Astrocyte of the cerebellum (primary cell): ENCODE data around the gene UROD.

Source experiments
- DNase-seq: peaks from one replicate; pipeline ENCODE4 v3.0.0-alpha.2; 2011; ENCODE audit warnings: low read depth
- H3K4me3 ChIP-seq: 2 replicates; pipeline ENCODE4 v1.5.1; 2011; ENCODE audit warnings: mild to moderate bottlenecking, low read depth, low read length, moderate library complexity
- CTCF ChIP-seq: IDR thresholded peaks from 2 replicates; pipeline ENCODE4 v1.5.1; 2012; ENCODE audit warnings: low read length, low read depth, moderate library complexity, mild to moderate bottlenecking; ENCODE audit errors: missing control alignments
- in situ Hi-C: cut with HindIII; loops from 2 replicates; pipeline ENCODE4 v1.10.0; 2017; ENCODE audit warnings: low sequenced_read_pairs

The UROD gene

DNA sequence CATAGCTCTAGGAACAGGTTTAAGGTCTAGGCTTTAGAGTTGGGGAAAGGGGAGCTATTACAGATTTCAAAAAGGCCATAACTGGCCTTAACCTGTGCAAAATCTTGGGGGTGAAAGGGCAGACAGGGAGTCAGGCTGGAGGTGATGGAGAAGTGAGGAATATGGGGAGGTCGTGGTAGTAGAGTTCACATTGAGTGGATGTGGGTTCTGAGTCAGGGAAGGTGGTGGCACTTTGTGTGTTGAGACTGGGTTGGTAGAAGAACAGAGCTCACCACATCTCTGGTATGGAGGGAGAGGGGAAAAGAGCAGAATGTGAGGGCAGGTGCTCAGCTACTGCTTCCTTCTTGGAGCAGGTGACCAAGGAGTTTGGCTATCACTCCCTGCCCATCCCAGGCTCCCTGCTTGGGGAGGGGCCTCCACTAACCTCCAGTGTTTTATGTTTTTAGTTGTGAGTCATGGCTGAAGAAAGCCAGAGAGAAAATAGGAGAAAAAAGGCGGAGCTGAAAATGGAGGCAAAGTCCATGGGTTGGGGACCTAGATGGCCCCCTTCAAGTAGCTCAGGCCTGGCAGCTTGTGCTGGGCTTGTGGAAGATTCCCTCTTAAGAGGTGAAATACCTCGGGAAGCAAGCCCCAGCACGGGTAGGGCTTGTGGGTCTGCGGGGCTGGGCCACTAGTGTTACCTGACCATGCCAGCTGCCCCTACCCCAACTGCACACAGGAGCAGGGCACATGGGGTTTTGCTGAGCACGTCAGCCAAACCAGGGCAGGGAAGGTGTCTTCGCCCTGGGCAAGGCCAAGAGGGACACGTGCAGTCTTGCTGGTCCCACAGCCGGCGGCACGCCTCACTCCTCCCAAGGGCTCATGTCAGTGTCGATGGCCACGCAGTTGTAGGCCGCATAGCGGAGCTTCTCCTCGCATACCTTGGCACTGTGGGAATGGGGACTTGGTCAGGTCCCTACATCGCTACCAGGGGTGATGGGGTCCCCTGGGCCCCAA lies 9.1 kb upstream of the UROD start:
- no peak overlapping the region for H3K4me3 ChIP-seq
- no peak for TF ChIP-seq CTCF
- no peak for DNase-seq
- in situ Hi-C loops = no loop called here

- H3K4me3 ChIP-seq = no peak overlapping the region
- in situ Hi-C loops = no loop called here
- DNase-seq = no peak
- no peak for TF ChIP-seq CTCF
Observed at GRCh38 chr1:45003741-45004140, 8.3 kb upstream of the UROD start.

DNA sequence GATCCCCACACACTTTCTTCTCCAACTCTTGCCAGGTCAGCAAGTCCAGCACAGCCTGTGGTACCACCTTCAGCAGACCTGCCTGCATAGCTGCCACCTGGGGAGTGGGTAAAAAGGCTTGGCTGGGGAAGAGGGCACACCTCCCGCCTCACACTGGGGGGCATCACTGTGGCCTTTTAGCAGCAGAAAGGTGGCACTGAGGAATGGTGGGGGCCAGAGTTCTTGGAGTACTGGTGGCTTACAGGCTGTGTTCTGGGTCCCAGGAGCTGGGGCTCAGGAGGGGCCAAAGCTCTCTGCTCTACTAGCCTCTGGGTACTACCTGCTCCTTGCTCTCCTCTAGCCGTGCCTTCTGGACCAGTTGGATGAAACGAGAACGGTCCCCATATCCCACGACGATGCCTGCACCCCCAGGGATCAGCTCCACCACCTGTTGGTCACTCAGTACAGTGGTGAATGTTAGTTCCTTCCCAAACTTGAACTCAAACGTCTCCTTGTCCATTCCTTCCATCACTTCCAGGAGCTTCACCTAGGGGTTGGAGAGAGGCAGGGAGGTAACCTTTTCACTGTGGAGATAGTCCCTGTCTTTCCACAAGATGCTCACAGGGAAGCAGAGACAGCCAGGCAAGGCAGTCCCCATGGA lies 7.7 kb upstream of the UROD start:
- TF ChIP-seq CTCF = no peak
- in situ Hi-C loops = no loop called here
- DNase-seq = no peak
- no peak overlapping the region for H3K4me3 ChIP-seq

- no peak for DNase-seq
- in situ Hi-C loops = no loop called here
- no peak overlapping the region for H3K4me3 ChIP-seq
- no peak for TF ChIP-seq CTCF
Observed at GRCh38 chr1:45005761-45006160, 6.3 kb upstream of the UROD start.

GRCh38 chr1:45007311-45007710 lies 4.7 kb upstream of the UROD start:
- TF ChIP-seq CTCF = no peak
- in situ Hi-C loops = no loop called here
- no peak for DNase-seq
- H3K4me3 ChIP-seq = no peak overlapping the region

DNA sequence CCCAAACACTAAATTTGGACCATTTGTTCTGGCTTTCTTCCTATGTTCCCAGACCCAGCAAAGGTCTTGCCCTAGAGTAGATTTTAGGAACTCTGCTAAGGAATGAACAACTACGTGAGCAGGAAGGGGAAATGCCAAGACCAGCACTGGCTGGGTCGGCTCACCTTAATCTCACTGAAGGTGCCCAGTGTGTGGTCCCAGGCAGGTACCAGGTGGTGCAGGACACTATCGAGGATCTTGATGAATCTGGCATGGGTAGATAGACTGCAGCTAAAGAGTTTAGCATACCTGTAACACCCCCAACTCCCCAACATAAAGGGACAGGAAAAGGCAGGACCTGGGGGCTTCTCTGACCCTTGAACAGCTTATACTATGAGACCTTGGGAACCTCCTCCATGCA lies 4.0 kb upstream of the UROD start:
- in situ Hi-C loops = no loop called here
- no peak overlapping the region for H3K4me3 ChIP-seq
- TF ChIP-seq CTCF = no peak
- DNase-seq = no peak
